Small intestine (tissue), 7 donors: ENCODE measurements around the gene MTCH1. TPM values are rescaled to one million over a fixed set of nuclear protein-coding genes. Genes with fewer than 3 reads are reported as not detected.

Experiments
- DNase-seq, 2 donors: peaks; one replicate each; pipeline versions ENCODE4 v3.0.0 to v3.0.0-alpha.2; 2013
- FAIRE-seq: peaks from 2 replicates; lab custom pipeline; 2012; peaks lifted over from hg19 to GRCh38; lab: Jason Lieb, UNC
- H3K27ac ChIP-seq, 3 donors: one replicate each; pipeline ENCODE4 v1.5.1; 2013; ENCODE audit warnings: low read length in 2 of 3, mild to moderate bottlenecking in 2 of 3, control low read depth in 1 of 3, inconsistent platforms in 1 of 3, low read depth in 1 of 3, moderate library complexity in 1 of 3
- H3K27me3 ChIP-seq, 3 donors: one replicate each; pipeline ENCODE4 v1.6.1; 2013; ENCODE audit warnings: low read length in 3 of 3, inconsistent platforms in 1 of 3; ENCODE audit not compliant: control insufficient read depth in 3 of 3, insufficient read depth in 3 of 3
- H3K36me3 ChIP-seq, 3 donors: one replicate each; pipeline ENCODE4 v1.6.1; 2013; ENCODE audit warnings: low read length in 3 of 3, inconsistent platforms in 1 of 3, low read depth in 1 of 3, mild to moderate bottlenecking in 1 of 3, moderate library complexity in 1 of 3; ENCODE audit not compliant: control insufficient read depth in 3 of 3, insufficient read depth in 2 of 3
- H3K4me1 ChIP-seq, 3 donors: one replicate each; pipeline ENCODE4 v1.6.1; 2013; ENCODE audit warnings: low read length in 2 of 3, inconsistent platforms in 1 of 3, low read depth in 1 of 3, mild to moderate bottlenecking in 1 of 3, moderate library complexity in 1 of 3; ENCODE audit not compliant: control insufficient read depth in 3 of 3, insufficient read depth in 2 of 3
- H3K4me3 ChIP-seq, 3 donors: one replicate each; pipeline ENCODE4 v1.5.1; 2013; ENCODE audit warnings: low read length in 3 of 3, control low read depth in 1 of 3, inconsistent platforms in 1 of 3, low read depth in 1 of 3, mild to moderate bottlenecking in 1 of 3, moderate library complexity in 1 of 3
- H3K9me3 ChIP-seq, 2 donors: one replicate each; pipeline ENCODE4 v1.6.1; 2013; ENCODE audit warnings: low read depth in 1 of 2, low read length in 1 of 2; ENCODE audit not compliant: control insufficient read depth in 2 of 2, insufficient read depth in 1 of 2
- WGBS, 3 donors: extraction: QIAGEN DNeasy Blood & Tissue Kit; methylation state at CpG; one replicate each; pipeline ENCODE4 v1.1.7; 2013; 5-methylcytosine and 5-hydroxymethylcytosine counted together
- polyA plus RNA-seq, 4 donors: library from polyadenylated mRNA; stranded (reverse) in 3 of 4; unstranded in 1 of 4; fragments of 200-250 nt in 3 of 4; fragments of 120-200 nt in 1 of 4; gene quantifications; one replicate each; pipeline versions ENCODE4 v1.2.1 to v1.2.3, GENCODE V29; 2013
- donor health status: healthy with polysubstance abuse.
- donor health status: control.
- donor health status: control.
- donor health status: Bipolar disorder and iron deficiency.
- donor health status: healthy.

MTCH1 gene
- polyA plus RNA-seq, 4 donors, result 122 to 134 (median 124) TPM

DNA sequence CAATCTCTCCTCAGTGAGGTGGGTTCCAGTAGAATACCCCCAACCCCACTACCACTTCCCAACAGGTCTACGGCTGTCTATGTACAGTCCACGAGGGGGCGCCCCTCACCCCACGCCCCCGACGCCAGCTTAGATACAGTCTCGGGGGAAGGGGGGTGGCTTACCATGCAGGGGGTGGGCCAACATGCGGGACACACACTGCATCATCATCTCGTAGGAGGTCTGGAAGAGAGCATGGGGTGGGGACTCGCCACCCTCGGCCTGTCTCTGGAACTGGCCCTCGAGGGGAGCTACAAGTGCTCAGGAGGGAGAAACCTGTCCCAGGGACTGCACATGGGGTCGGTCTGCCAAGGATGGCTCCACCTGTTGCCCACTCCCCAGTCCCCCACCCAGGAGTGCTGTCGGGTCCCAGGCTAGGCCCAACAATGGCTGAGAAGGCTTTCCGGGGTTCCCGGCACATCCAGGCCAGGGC, 8.5 kb downstream of the MTCH1 start:
- Histone ChIP-seq H3K4me1 (no peaks in the 10 kb centered on the region), H3K27ac (no peak overlapping the region), H3K36me3 (peaks cover 24 to 76% (median 29%) of the 10 kb centered on the region in 3 donors), H3K4me3 (no peak overlapping the region), H3K9me3 (no peaks in the 10 kb centered on the region), H3K27me3 (no peaks in the 10 kb centered on the region)
- DNase-seq, result no peak
- FAIRE-seq, result no peak
- WGBS, 3 donors, result 74 to 86% (median 84%) methylated on average over 16 of the region's 16 CpGs

DNA sequence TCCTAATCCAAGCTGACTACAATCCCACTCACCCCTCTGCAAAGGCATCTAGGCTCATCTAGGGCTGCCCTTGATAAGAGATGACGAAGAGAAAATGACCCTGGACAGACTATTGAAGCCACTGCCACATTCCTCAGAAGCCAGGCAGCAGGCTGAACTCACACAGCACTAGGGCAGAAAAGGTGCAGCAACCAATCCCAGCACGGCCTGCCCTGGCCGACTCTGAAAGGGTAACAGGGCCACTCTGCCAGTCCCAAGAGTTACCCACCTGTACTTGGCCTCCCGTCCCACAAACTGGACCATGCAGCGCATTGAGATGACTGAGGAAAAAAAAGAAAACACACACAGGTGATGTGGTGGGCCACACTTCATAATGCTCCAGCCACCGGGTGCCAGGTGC, 9.1 kb downstream of the MTCH1 start:
- WGBS, 3 donors, result 93 to 94% (median 94%) methylated on average over 6 of the region's 6 CpGs
- peaks cover 27 to 80% (median 27%) of the 10 kb centered on the region in 3 donors for H3K36me3 ChIP-seq
- FAIRE-seq (no peak), DNase-seq (no peak)
- no peaks in the 10 kb centered on the region for H3K27me3 ChIP-seq
- H3K4me3 ChIP-seq, result no peak overlapping the region
- H3K9me3 ChIP-seq, result no peaks in the 10 kb centered on the region
- H3K4me1 ChIP-seq, result no peaks in the 10 kb centered on the region
- no peak overlapping the region for H3K27ac ChIP-seq

DNA sequence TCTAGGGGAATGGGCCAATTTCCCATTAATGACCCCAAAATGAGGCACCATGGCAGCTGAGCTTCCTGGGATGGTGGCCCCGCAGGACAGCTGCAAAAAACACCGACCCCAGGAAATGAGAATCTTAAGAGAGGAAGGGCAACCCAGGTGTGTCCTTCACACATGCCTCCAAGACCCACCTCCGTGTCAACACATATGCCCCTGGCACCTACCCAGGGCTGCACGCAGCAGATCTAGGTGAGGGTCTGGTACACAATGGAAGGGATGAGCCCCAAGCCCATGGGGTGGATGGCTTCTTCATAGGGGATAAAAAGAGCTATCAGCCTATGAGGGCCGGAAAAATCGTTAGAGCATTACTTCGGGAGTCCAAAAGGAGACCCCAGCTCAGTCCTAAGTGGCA, 9.5 kb downstream of the MTCH1 start:
- peaks cover 27 to 84% (median 31%) of the 10 kb centered on the region in 3 donors for H3K36me3 ChIP-seq
- H3K4me3 ChIP-seq, result no peak overlapping the region
- no peaks in the 10 kb centered on the region for H3K27me3 ChIP-seq
- H3K9me3 ChIP-seq, result no peaks in the 10 kb centered on the region
- 95 to 99% (median 99%) methylated on average over 7 of the region's 7 CpGs for WGBS, 3 donors
- FAIRE-seq, result no peak
- no peak for DNase-seq
- no peaks in the 10 kb centered on the region for H3K4me1 ChIP-seq
- no peak overlapping the region for H3K27ac ChIP-seq

DNA sequence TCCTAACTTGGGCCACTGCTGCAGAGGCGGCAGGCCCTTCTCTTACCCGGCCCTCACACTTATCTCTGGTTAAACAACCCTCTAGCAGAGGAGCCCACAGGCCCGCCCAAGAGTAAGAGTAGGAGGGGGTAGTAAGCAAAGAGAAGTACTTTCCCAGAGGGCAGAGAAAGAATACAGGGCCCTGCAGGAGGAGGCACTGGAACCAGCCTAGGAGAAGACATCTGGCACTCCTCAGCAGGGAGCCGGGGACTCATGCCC, 10.1 kb downstream of the MTCH1 start:
- no peak overlapping the region for H3K27ac ChIP-seq
- no peaks in the 10 kb centered on the region for H3K4me1 ChIP-seq
- H3K36me3 ChIP-seq, result peaks cover 27 to 84% (median 34%) of the 10 kb centered on the region in 3 donors
- no peak overlapping the region for H3K4me3 ChIP-seq
- no peaks in the 10 kb centered on the region for H3K27me3 ChIP-seq
- 91 to 97% (median 93%) methylated on average over 4 of the region's 4 CpGs for WGBS, 3 donors
- FAIRE-seq (no peak), DNase-seq (no peak)
- H3K9me3 ChIP-seq, result no peaks in the 10 kb centered on the region

DNA sequence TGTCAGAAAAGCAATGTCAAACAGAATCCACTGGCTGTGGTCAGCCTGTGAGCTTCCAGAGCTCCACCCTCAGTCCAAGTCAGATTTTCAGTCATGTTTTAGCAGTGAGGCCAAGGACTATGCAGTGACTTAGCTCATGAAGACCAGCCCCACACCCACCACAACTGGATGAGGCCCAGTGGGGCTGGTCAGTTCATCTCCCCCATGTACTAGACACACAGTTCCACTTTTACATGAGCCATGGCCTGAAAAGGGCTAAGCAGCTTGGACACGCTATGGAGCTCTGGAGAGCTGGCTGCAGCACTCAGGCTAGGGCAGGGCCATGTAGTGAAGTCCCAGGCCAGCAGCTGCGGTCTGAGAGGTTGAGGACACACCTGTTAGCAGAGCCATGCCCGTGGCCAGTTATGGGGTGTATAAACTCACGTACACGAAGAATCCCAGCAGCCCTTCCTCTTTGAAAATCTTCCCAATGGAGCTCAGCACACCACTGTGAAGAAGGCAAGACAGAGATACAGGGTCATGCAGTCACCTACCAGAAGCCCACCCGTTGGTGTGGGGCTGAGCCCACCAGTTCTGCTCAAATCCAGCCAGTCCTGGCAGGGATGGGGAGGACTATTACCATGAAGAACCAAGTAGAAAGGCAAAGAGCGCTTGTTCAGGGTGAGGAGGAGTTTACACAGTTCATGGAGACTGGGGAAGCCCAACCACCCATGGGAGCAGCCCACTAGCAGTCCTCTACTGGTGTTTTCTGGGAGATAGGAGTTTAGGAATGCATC, 10.6 kb downstream of the MTCH1 start:
- peaks cover 27 to 85% (median 34%) of the 10 kb centered on the region in 3 donors for H3K36me3 ChIP-seq
- WGBS, 3 donors, result 91 to 94% (median 92%) methylated on average over 7 of the region's 7 CpGs

DNA sequence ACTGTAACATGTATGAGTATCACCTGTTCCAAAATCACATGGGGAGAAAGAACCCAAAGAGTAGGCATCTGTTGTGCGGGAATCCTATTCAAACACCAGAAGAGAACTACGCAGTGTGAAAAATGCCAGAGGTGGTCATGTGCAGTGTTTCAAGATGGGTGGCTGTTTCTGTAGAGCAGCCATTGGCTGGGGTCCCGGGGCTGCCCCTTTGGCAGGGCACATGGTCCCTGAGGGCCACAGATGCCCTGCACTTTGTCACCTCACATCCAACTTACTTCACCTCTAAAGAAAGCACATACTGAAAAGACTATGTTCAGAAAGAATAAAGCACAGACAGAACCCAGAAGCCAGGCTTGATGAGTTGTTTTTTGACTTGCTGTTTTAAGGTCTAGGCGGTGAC, 12.3 kb downstream of the MTCH1 start:
- WGBS, 3 donors, result 81 to 97% (median 95%) methylated on average over 4 of the region's 4 CpGs

More for the DNA sequence above, 10.6 kb downstream of the MTCH1 start:
- no peak for DNase-seq
- Histone ChIP-seq H3K4me1 (no peaks in the 10 kb centered on the region), H3K27ac (no peak overlapping the region), H3K27me3 (no peaks in the 10 kb centered on the region), H3K4me3 (no peak overlapping the region), H3K9me3 (no peaks in the 10 kb centered on the region)
- FAIRE-seq, result no peak

DNA sequence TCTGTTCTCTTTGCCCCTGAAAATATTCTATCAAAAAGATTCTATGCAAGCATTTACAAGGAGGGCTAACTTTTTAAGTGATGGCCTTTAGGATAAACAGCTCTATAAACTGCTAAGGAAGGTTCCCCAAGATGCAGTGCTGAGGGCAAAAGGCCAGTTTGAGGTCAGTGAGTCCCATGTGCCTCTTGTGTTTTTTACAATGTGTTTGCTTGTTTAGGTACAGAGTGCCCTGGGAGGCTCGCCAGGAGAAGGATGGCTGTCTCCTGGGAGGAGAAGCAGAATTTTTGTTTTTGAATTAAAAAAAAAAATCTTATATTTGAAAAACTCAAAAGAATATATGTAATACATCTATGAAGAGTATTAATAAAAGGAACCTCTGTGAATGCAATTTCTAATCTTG, 12.8 kb downstream of the MTCH1 start:
- Histone ChIP-seq H3K4me1 (no peaks in the 10 kb centered on the region), H3K36me3 (peaks cover 35 to 91% (median 45%) of the 10 kb centered on the region in 3 donors), H3K27ac (no peak overlapping the region), H3K4me3 (no peak overlapping the region), H3K9me3 (no peaks in the 10 kb centered on the region), H3K27me3 (no peaks in the 10 kb centered on the region)
- 88 to 92% (median 88%) methylated on average over 1 of the region's 1 CpG for WGBS, 3 donors
- DNase-seq, result no peak
- no peak for FAIRE-seq

More for the DNA sequence above, 12.3 kb downstream of the MTCH1 start:
- Histone ChIP-seq H3K4me1 (no peaks in the 10 kb centered on the region), H3K36me3 (peaks cover 33 to 90% (median 42%) of the 10 kb centered on the region in 3 donors), H3K27ac (no peak overlapping the region), H3K4me3 (no peak overlapping the region), H3K27me3 (no peaks in the 10 kb centered on the region), H3K9me3 (no peaks in the 10 kb centered on the region)
- DNase-seq (no peak), FAIRE-seq (no peak)

DNA sequence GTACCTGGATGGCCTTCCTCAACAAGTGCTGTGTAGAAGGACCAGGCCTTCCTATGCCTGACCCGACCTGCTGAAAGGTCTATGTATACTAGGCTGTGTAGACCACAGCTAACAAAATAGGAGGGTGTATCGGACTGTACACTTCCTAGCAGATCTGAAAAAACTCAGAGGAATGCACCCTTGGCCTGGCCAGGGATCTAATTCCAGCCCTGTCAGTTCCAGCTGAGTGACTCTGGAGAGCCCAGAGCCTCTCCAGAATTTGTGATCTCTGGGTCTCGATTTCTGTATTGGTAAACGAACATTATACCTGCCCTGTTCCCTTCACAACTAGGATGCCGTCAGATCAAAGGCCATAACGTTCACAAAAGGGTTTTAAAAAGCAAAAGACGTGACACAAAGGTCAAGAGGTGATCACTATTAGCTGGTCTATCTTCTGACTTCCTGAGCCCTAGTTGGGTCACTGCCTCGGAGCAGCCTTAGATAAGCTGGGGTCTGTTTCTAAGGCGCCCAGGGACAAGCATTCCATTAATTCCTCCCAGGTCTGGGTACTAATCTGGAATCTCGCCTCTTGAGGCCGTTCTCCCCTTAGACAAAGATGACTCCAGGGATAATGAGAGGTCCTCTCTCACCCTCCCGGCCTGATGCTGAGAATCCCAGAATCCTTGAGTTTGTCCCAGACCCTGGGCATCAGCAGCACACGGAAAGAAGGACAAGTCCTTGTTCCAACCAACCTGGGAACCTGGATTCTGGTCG, 13.9 kb downstream of the MTCH1 start:
- Histone ChIP-seq H3K36me3 (peaks cover 33 to 90% (median 40%) of the 10 kb centered on the region in 3 donors), H3K4me3 (no peak overlapping the region), H3K9me3 (no peaks in the 10 kb centered on the region), H3K27ac (no peak overlapping the region), H3K4me1 (peaks cover 0 to 6% (median 0%) of the 10 kb centered on the region in 3 donors), H3K27me3 (no peaks in the 10 kb centered on the region)
- 81 to 87% (median 83%) methylated on average over 14 of the region's 14 CpGs for WGBS, 3 donors
- DNase-seq (no peak), FAIRE-seq (no peak)
